Fibroblast of the conjunctiva (primary cell): ENCODE measurements around the gene PLXND1.

Experiments used
- DNase-seq: peaks from one replicate; pipeline ENCODE4 v3.0.0-alpha.2; 2010; ENCODE audit warnings: low read depth

PLXND1 gene

DNA sequence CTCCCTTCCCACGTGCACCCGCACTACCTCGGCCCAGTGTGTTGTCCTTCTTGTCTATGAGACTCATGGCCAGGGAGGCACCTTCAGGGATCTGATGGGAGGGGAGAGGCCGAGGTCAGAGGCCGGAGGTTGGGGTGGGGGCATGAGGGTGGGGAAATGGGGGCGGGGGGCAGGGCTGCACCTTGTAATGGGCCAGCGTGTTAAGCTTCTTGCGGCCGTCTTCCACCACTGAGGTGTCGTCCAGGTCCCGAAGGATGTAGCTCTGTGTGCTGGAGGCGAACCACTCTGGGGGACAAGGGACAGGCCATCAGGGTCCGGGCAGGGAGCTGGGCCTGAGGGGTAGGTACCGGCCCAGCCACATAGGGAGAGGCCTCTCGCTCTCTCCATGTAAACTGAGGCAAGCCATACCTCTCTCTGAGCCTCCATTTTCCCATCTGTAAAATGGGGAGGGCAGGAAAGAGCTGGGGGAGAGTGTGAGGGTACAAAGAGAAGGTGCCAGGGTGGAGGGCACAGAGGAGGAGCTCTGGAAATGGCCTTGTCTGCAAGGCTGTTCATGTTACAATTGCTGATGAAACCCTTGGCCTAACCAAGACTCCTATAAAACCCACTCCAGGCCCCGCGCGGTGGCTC is 44.7 kb downstream of the PLXND1 start:
- no peak for DNase-seq

DNA sequence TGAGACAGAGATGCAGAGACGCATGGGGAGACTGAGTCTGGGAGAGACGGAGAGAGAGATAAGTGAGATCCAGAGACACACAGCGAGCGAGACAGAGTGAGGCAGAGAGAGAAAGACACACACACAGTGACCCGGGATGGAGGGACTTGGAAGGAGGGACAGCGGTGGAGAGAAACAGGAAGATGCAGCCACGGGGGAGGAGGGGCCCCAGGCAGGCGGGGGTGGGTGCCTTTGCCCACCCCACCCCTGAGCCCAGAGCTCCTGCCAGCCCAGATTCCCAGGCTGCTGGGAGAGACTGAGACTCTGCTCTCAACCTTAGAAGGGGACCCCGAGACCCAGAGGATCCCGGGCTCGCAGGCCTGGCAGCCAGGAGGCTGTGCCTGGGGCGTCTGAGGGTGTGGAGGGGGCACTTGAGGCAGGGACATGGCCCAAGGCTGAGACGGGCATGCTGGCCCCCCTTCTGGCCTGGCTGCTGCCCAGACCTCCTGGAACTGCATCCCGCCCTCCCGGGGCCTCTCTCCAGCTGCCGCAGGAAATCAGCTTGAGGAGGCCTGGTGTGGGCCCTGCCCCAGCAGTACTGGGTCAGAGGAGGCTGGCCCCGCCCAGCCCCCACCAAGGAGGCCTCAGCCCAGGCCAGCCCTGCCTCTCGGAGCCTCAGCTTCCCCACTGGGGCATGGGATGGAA is 45.4 kb downstream of the PLXND1 start:
- peak; percentile 85 for DNase-seq

DNA sequence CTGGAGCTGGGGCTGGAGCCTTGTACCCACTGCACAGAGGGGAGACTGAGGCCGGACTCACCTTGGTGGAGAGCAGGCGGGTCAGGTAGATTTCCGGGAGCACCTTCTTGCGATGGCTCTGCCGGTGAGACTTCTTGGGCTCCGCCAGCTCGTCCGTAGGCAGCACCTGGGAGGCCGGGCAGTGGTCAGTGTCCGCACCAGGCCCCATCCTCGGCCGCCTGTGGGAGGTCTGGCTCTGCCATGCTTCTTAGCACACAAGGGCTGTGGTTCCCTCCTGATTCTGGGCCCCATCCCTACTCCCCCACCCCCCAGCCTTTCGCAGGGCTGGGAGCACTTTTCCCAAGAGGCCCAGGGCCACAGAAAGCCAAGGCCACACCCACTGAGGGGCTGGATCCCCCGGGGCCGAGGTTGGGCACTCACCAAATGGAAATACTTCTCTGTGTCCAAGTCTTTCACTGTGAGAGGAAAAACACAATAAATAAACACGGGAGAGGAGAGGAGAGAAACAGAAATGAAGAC is 46.1 kb downstream of the PLXND1 start:
- peak; percentile 71 for DNase-seq

DNA sequence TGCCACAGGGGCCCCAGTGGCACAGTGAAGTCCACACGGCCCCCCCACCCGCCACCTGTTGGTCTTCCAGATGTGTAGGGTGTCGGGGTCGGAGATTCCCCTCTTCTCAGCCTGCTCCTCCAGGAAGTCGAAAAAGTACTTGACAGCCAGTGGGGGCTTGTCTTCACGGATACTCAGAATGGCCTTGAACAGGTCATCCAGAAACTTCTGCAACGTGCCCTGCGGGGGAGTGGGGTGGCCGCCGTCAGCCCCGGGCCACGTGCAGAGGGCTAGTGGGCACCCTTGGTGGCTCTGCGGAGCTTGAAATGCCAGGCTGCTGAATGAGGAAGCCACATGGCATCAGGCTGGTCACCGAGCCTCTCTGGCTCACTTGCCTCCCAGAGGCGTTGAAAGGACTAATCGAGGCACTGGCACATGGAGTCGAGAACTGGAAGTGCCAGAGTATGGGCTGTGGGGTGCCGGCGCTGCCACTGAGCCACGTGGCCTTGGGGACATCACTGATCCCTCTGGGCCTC is 46.9 kb downstream of the PLXND1 start:
- DNase-seq, result no peak

DNA sequence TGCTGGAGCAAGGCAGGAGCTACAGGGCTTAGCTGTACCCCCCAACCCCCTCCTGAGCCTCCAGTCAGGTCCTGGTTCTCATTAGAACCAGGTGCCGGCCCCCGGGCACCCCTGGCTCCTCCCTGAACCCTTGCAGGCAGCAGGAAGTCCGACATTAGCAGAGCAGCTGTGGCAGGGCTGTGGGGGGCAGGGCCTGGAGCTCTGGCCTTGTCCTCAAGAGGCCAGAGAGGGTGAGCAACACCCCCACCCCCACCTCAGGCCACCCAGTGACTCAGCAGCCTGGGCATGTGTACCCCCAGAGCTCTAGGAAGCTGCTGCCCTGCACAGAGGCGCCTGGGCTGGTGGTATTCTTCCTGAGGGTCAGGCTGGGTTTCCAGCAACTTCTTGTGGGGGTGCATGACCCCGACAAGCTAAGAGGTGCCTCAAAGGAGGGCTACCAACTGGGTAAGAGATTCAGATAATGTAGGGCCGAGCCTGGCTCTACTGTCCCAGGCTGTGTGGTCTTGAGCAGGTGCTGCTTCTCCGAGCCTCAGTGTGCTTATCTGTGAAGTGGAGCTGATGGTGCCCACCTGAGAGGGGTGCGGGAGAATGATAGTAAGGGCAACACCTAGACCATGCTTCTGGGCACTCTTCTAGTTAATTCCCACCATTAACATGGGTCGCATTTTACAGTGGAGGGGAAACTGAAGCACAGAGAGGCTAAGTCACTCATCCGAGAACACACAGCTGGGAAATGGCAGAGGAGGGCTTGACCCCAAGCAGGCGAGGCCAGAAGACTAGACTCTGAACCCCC is 47.5 kb downstream of the PLXND1 start:
- peak; percentile 76 for DNase-seq

DNA sequence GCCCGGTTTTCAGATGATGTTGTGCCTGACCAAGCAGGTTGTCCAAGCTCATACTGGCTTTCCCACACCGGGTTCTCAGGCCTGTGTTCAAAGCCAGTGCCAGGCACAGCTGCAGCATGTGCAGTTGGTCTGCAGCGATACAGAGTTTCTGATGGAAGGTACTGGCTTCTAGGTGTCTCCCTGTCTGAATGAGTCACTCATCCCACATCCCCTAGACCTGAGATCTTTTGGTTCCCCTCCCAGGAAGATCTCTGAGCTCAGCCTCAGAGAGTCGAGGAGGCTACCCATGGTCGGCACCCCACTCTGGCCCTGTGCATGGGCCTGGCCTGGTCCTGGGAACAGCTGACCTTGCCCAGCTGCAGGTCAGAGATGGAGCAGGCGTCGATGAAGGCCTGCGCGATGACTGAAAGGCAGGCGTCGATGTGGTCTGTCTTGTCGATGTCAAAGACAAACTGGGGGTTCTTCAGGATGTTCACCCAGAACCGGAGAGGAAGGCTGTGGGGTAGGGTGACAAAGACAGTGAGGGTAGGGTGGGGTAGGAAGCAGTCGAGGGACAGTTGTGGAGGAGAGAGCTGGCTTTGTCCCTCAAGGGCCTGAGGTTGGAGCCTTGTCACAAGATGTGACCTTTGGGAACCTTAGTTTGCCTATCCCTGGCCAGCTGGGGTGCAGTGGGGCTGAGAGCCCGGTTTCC is 48.2 kb downstream of the PLXND1 start:
- no peak for DNase-seq

DNA sequence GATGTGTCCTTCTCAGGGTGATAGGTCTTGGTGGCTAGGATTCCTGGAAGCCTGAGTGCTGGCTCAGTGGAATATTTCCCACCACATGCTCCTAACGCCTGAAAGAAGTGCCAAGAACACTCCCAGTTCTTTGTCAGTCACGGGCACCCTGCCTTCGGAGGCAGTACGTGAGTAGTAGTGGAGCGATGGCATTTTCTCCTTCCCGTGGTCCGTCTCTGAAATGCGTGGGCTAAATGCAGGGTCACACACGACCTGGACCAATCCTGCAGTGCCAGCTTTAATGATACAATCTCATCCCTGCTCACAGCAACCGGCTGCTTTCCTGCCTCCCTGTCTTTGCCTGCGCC is 49.0 kb downstream of the PLXND1 start:
- DNase-seq, result no peak

DNA sequence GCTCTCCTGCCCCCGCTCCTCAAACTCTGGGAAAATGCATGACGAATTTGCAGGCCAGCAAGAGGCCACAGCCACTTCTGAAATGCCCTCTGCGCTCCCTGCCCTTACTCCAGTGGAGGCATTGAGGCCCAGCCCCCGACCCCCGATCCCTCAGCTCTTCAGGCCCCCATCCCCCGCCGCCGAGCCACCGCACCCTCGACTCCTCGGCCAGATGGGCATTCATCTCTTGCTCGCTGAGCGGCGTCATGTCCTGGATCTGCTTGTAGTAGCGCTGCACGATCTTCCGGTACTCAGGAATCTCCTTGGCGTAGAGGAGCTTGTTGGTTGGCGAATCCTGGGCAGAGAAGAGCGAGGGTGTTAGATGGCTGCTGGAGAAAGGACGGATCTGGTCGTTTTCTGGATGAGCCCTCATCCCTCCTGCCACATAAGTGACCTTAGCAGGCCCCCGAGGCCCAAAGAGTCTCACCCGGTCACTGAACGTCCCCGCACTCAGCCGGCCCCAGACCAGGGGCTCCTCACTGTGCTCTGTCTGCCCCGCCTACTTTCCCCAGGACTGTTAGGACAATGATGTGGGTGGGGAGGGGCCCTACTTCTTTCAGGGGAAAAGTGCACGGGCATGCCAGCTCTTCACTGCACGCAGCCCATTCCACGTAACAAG is 49.5 kb downstream of the PLXND1 start:
- no peak for DNase-seq

DNA sequence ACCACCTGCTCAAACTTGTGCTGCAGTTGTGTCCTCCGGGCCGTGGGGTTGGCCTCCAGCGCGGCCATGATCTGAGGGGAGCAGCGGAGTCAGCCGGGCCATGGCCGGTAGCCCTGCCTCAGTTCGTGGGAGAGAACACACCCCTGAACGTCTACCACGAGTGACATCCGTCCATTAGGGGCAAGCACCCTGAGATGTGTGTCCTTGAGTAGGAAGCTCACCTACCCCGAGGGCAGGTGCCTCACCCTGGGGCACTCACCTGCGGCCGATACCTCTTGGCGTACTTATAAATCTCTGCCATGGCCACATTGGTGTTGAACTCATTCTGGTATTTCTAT is 50.1 kb downstream of the PLXND1 start:
- DNase-seq, result no peak

DNA sequence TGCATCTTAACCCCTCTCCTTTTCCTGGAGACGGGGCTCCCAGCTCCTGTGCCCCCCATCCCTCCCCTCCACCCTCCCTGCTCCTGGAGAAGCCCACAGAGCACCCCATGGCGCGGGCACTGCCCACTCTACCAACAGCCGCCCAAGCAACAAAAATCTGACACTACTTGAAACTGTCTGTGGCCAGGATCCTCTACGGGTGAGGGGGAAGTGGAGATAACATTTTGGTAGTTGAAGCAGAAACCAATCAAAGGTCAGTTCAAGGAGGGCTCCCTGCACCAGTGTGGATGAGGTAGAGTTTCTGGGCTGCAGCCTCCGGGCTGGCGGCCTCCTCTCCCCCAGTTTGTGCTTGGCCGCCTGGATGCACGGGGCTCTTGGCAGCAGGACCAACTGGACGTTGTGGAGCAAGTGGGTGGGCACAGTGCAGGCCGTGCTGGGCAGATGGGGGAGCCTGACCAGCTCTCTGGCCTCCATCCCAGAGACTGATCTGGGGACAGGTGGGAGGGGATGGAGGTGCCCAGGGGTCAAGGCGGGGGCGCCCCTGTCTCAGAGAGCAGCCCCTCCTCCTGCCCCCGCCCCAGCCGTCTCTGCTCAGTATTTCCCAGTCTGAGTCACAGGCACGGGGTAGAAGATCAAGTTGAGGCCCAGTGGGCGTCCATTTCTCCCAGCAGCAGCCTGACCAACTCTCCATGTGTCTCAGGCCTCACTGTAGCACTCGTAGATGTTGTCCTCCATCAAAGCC is 50.7 kb downstream of the PLXND1 start:
- DNase-seq, result no peak

DNA sequence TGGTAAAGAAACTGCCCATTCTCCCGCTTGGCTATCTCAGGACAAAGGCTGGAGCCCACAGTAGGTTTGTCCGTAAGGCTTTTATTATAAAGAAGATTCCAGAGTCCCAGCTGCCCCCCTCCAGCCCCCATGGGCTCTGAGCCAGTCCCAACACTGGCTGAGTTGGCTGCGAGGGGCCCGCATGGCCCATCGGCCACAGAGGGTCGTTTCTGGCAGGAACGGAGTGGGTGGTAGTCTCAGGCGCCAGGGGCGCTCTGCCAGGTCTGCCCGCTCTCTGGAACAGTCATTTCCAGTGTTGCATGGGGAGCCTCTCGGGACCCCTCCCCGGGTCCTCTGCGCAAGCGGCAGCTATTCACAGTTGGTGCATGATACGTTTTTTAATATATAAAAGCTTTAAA is 51.3 kb downstream of the PLXND1 start:
- no peak for DNase-seq

DNA sequence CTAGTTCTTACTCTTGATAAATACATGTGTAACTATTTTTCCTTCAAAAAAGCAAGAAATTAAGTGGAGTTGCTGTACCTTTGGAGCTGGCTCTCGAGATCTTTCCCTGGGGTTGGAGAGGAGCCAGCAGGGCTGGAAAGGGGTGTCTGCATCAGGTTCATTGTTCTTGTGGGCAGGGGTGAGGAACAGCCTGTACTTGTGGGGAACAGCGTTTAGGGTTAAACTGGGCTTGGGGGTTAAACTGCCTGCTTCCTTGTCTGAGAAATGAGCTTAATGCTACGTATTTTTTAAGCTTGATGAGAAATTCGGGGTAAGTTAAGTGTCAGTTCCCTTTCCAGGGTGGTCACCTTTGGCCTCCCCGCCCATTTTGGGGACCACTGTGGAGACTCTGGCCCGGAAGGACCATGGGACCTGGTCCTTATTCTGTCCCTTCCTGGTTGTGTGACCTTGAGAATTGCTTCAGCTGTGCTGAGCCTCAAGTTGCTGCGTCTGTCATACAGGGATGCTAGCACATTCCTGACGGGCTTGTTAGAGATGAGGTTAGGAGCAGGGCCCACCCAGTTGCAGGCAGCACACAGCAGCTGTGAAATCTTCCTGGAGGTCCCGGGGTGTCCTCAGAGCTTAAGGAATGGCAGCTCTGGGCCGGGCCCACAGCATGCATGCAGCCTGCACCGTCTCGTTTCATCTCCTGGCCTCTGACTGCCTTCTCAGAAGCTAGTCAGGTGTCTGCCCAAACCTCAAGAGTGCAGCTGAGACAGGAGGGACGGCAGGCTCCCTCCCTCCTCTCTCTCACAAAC is 51.9 kb downstream of the PLXND1 start:
- DNase-seq, result no peak

DNA sequence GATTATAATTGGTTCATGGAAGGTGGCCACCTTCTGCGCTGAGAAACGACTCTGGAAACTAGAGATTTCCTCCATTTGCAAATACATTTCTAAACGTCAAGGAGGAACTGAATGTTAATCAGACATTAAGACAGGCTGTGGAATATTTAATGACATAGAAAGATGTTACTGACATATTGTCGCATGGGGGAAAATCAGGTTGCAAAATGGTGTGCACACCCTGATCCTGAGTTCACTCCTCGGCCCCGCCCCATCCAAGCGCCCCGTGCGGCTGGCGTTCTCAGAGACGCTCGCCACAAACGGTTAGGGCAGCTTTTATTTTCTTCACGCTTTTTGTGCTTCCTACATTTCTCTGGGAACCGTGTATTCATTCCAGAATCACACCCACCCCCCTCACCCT is 52.8 kb downstream of the PLXND1 start:
- no peak for DNase-seq

DNA sequence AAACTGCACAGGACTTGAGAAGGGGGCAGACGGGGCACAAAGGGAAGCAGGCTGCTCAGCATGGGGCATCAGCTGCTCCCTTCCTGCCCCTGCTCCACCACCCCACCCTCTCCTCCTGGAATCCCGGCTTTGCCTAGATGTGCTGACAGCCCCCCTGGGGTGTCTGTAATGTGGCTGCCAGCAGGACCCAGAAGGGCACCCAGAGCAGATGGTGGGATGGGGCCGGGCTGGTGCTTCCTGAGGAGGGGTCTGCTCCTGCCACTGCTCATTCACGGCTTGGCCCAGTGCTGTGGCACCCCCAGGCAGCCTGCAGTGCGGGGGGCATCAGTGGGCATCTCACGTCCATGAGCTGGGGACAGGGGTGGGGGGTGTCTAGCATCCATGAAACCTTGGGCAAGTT is 53.3 kb downstream of the PLXND1 start:
- DNase-seq, result no peak

DNA sequence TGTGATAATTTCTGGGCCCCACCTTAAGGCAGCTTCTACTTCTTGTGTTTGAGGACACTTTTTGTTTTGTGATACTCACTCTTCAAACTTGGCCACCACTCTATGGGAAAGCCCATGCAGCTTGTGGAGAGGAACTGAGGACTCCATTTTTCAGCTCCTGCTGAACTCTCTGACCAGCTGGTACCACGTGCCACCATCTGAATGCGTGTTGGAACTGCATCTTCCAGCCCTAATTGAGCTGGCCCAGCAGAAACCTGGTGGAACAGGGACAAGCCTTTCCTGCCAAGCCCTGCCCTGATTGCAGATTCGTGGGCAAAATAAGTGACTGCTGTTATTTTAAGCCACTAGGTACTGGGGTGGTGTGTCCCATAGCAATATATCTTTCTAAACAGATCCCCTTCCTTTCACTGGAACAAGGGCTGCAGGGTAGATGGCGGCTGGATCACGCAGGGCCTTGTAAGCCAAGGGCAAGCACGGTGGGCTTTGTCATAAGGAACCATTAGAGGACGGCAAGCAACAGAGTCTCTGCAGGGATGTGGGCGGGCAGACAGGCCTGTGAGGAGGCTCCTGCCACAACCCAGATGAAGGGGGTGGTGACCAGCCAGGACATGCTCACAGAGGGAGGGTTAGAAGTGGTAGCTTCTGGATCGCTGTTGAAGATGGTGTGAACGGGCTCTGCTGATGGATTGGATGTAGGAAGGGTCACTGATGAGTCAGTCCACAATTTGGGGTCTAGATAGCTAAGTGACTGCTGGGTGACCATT is 54.0 kb downstream of the PLXND1 start:
- no peak for DNase-seq

DNA sequence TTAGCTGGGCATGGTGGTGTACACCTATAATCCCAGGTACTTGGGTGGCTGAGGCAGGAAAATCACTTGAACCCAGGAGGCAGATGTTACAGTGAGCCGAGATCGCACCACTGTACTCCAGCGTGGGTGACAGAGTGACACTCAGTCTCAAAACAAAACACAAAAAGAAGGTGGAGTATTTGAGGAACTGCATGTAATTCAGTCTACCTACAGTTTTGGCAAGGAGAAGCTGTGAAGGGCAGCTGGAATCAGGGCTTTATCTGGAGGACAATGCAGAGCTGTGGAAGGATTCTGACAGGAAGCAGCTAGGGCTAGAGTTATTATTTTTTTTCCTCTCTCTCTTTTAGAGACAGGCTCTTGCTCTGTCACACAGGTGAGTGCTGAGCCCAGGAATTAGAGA is 56.7 kb downstream of the PLXND1 start:
- no peak for DNase-seq

DNA sequence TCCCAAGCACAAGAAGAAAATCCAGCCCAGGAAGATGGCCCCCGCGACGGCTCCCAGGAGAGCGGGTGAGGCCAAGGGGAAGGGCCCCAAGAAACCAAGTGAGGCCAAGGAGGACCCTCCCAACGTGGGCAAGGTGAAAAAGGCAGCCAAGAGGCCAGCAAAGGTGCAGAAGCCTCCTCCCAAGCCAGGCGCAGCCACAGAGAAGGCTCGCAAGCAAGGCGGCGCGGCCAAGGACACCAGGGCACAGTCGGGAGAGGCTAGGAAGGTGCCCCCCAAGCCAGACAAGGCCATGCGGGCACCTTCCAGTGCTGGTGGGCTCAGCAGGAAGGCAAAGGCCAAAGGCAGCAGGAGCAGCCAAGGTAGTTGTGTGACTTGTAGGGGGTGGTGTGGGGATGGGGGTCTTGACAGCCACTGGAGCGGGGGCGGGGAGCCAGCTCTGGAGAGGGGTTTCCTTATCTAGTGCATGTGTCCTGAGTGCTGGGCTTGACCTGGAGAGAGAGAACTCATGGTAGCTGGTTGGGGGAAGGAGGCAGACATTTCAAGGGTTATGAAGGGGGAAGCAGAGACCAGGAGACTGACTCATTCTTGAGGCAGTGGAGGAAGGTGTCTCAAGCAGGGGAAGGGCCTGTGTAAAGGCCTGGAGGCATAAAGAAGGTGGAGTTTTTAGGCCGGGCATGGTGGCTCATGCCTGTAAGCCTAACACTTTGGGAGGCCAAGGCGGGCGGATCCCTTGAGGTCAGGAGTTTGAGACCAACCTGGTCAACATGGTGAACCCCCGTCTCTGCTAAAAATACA is 57.3 kb downstream of the PLXND1 start:
- no peak for DNase-seq

DNA sequence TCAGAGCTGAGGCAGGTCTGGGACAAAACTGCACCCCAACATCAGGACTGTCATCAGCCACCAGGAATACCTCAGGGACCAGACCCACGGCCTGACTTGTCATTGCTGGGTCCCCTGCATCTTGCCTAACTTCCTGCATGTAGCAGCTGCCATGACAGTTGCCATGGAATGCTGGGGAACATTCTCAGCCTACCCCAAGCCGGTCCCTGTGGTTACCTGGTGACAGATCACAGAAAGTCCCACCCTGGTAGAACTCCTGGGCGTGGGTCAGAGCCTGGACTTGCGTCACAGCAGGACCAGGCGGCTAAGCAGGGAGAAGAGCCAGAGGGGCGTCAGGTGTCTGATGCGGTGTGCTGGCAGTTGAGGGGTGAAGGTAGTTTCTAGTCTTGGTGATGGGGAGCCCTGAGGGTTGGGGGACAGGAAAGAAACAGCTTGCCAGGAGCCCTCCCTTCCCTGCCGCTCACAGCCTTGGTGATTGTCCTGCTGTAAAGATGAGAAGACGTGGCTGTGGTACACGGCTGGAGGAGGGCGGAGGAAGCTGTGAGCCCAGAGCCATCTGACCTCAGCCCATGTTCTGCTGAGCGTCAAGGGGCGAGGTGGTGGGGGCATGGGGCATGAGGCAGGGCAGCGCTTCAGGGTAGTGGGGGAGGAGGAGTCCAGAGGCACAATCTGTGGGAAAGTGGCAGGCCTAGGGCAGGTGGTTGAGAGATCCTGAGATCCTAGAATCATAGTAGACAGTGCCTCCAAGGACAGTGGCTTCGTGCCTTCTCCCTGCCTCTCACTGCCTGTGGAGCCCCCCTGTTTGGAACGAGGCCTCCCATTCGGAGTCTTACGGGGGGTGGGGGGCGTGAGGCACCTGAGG is 58.1 kb downstream of the PLXND1 start:
- no peak for DNase-seq
